NB4 (cell line): ENCODE measurements around the gene AADAT.

ENCODE experiments used
- MYC ChIP-seq: IDR thresholded peaks from 2 replicates; pipeline ENCODE4 v1.6.1; 2011; ENCODE audit warnings: low read depth, low read length
- POLR2A ChIP-seq: IDR thresholded peaks from 2 replicates; pipeline ENCODE4 v1.6.1; 2011; ENCODE audit warnings: mild to moderate bottlenecking; ENCODE audit not compliant: insufficient read length; ENCODE audit errors: extremely low read depth
- TF ChIP-seq, protein P1 (sequence below): IDR thresholded peaks from one replicate; pipeline ENCODE4 v1.5.1; 2012; ENCODE audit warnings: low read depth, low read length
- TF ChIP-seq, protein P2 (sequence below): IDR thresholded peaks from 2 replicates; pipeline ENCODE4 v1.6.1; 2011; ENCODE audit warnings: low read depth, low read length

DNA sequence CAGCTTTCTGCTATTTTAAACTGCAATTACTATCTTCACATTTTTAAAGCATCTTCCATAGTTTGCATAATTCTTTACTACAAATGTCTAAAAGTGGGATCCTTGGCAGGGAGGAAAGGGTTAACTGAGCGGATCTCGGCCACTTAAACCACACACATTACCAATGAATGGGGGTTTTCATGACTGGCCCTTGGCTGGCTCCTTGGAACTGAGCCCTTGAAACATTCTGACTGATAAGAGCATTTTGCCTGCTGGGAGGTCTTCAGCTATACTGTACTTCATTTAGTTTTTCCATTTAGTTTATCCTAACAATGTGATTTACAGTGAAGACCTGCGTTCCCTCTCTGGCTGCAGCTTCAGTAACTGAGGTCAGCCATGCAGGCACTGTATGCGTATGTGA is 31.9 kb downstream of the AADAT start:
- TF ChIP-seq, protein P1, sequence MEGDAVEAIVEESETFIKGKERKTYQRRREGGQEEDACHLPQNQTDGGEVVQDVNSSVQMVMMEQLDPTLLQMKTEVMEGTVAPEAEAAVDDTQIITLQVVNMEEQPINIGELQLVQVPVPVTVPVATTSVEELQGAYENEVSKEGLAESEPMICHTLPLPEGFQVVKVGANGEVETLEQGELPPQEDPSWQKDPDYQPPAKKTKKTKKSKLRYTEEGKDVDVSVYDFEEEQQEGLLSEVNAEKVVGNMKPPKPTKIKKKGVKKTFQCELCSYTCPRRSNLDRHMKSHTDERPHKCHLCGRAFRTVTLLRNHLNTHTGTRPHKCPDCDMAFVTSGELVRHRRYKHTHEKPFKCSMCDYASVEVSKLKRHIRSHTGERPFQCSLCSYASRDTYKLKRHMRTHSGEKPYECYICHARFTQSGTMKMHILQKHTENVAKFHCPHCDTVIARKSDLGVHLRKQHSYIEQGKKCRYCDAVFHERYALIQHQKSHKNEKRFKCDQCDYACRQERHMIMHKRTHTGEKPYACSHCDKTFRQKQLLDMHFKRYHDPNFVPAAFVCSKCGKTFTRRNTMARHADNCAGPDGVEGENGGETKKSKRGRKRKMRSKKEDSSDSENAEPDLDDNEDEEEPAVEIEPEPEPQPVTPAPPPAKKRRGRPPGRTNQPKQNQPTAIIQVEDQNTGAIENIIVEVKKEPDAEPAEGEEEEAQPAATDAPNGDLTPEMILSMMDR = no peak
- no peak for TF ChIP-seq POLR2A
- TF ChIP-seq, protein P2, sequence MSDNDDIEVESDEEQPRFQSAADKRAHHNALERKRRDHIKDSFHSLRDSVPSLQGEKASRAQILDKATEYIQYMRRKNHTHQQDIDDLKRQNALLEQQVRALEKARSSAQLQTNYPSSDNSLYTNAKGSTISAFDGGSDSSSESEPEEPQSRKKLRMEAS = no peak
- no peak for TF ChIP-seq MYC
